ENCODE data around the gene NRG4.

NRG4 gene, protein sequence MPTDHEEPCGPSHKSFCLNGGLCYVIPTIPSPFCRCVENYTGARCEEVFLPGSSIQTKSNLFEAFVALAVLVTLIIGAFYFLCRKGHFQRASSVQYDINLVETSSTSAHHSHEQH

DNA sequence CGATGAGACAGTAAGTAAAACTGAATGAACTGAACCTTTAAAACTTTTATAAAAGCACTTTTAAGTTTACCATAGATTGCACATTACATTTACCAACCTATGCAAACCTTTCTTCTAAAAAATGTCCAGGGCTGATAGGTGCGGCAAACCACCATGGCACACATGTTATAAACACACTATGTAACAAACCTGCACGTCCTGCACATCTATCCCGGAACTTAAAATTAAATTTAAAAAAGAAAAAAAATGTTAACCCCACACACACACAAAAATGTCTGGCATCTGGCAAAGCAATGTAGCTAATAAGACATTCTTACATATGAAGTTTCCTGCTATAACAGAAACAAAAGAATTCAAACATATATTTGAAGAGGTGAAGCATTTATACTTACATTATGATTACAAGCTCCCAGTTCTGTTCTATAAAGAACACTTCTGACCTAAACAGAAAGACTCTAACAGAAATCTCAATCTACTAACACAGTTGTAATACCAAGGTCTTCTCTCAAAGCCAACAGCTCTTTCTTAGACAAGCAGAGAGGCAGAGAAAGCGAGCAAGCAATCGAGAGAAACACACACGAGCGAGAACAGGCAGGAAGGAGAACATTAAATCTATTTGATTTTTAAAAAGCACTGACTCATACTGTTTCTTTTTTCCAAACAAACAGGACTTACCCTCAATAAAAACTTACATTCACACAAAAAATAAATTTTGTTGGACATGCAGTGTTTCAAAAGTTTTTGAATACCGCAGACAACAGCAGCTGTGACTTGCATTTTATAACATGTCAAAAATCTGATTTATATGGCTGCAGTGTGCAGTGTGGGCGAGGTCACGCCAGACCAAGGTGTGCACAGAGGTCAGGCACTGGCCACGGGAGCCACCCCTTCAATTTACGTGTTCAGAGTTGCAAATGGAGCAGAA, at the start of gene NRG4:
TSS of gene NRG4 (minus strand) at position 798 of the 925 bp plus-strand sequence. CDS start 1,194 bp downstream, outside the sequence.
- H3K9me3 ChIP-seq (ENCODE audit: insufficient read depth, low read length), result no peaks in the 10 kb centered on the region
- DNase-seq (ENCODE audit: low read depth, low spot score), result no peak
- H3K27me3 ChIP-seq (ENCODE audit: insufficient read depth, insufficient read length), result no peaks in the 10 kb centered on the region
- no peak within 1 kb of the TSS for H3K9ac ChIP-seq (ENCODE audit: insufficient read length, low read depth)
- no peak within 1 kb of the TSS for H3K4me3 ChIP-seq (ENCODE audit: insufficient read length, low read depth)
- no peak for TF ChIP-seq ZNF274 (IDR thresholded peaks at IDR 0.05; ENCODE audit: low read depth, low read length)
- no peak for TF ChIP-seq SUZ12 (IDR thresholded peaks at IDR 0.05; ENCODE audit: extremely low read depth, insufficient read depth, insufficient read length)
- no peak for TF ChIP-seq YY1 (IDR thresholded peaks at IDR 0.05; ENCODE audit: insufficient read depth, insufficient read length)
- H3K4me1 ChIP-seq (ENCODE audit: insufficient read depth, insufficient read length), result no peaks in the 10 kb centered on the region
- H3K36me3 ChIP-seq (ENCODE audit: insufficient read depth, insufficient read length, low read length), result no peaks in the 10 kb centered on the region

DNA sequence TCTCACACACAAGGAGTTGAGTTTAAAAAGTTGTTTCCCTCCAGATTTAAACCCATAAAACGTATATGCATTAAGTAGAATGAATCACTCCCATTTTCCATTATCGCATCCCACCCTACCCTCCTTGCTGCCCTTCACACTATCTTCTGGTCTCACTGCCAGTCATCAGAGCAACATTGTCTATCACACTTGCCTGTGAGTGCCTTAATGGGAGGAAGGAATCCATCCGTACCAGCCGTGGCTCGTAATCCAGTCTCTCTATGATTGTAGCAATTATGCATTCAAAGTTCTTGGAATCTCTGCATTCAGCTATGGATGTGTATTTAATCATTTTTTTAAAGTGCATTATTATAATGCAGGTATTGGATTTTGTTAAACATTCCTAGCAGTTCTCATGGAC, 49.5 kb upstream of the NRG4 start:
- DNase-seq (ENCODE audit: low read depth, low spot score), result no peak
- no peak overlapping the region for H3K4me3 ChIP-seq (ENCODE audit: insufficient read length, low read depth)
- no peak for TF ChIP-seq ZNF274 (IDR thresholded peaks at IDR 0.05; ENCODE audit: low read depth, low read length)
- TF ChIP-seq YY1 (IDR thresholded peaks at IDR 0.05; ENCODE audit: insufficient read depth, insufficient read length), result no peak
- TF ChIP-seq SUZ12 (IDR thresholded peaks at IDR 0.05; ENCODE audit: extremely low read depth, insufficient read depth, insufficient read length), result no peak
- H3K9me3 ChIP-seq (ENCODE audit: insufficient read depth, low read length), result no peaks in the 10 kb centered on the region
- peaks cover 6% of the 10 kb centered on the region for H3K4me1 ChIP-seq (ENCODE audit: insufficient read depth, insufficient read length)
- peaks cover 31% of the 10 kb centered on the region for H3K27me3 ChIP-seq (ENCODE audit: insufficient read depth, insufficient read length)
- H3K9ac ChIP-seq (ENCODE audit: insufficient read length, low read depth), result no peak overlapping the region
- no peaks in the 10 kb centered on the region for H3K36me3 ChIP-seq (ENCODE audit: insufficient read depth, insufficient read length, low read length)

DNA sequence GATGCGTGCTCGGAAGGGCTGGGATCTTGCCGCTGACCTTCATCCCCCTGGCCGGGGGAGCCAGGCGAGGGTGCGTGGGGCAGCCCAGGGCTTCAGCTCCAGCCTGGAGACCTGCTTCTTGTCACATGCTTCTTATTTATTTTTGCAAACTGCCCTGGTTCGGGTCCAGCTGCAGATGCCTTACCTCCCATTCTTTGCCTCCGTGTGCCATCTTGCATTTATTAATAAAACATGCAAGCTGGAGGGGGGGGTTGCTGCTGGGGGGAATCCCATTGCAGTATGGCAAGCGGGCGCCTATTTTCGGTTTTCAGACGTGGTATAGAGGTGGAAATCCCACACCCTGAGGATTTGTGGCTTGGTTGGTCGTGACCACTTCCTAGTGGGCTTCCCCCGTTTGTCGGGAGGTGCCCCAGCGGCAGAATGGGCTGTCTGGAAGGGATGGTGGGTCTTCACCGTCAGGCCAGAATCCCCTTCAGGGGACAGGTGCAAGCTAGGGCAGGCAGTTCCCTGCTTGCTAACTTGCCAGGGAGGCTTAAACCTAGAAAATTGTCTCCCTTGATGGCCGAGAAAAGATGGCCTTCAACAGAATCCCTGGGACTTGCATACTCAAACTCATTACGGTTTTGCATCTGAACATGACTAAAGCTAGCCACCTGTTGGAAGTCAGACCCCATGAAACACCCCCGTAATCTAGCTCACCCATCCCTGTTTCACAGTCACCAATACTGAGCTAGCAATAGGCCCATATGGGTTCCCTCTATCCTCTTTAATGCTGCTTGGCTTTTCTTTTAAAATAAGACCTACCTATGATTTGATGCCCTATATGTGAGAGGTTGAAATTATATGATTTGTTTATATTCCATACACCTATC, 48.1 kb upstream of the NRG4 start:
- TF ChIP-seq ZNF274 (IDR thresholded peaks at IDR 0.05; ENCODE audit: low read depth, low read length) (no peak), SUZ12 (IDR thresholded peaks at IDR 0.05; ENCODE audit: extremely low read depth, insufficient read depth, insufficient read length) (no peak), YY1 (IDR thresholded peaks at IDR 0.05; ENCODE audit: insufficient read depth, insufficient read length) (no peak)
- H3K9me3 ChIP-seq (ENCODE audit: insufficient read depth, low read length), result no peaks in the 10 kb centered on the region
- H3K4me3 ChIP-seq (ENCODE audit: insufficient read length, low read depth), result peak overlapping the region; percentile 63
- peaks cover 31% of the 10 kb centered on the region for H3K27me3 ChIP-seq (ENCODE audit: insufficient read depth, insufficient read length)
- H3K4me1 ChIP-seq (ENCODE audit: insufficient read depth, insufficient read length), result peaks cover 5% of the 10 kb centered on the region
- DNase-seq (ENCODE audit: low read depth, low spot score), result no peak
- H3K36me3 ChIP-seq (ENCODE audit: insufficient read depth, insufficient read length, low read length), result no peaks in the 10 kb centered on the region
- H3K9ac ChIP-seq (ENCODE audit: insufficient read length, low read depth), result peak overlapping the region; percentile 61

DNA sequence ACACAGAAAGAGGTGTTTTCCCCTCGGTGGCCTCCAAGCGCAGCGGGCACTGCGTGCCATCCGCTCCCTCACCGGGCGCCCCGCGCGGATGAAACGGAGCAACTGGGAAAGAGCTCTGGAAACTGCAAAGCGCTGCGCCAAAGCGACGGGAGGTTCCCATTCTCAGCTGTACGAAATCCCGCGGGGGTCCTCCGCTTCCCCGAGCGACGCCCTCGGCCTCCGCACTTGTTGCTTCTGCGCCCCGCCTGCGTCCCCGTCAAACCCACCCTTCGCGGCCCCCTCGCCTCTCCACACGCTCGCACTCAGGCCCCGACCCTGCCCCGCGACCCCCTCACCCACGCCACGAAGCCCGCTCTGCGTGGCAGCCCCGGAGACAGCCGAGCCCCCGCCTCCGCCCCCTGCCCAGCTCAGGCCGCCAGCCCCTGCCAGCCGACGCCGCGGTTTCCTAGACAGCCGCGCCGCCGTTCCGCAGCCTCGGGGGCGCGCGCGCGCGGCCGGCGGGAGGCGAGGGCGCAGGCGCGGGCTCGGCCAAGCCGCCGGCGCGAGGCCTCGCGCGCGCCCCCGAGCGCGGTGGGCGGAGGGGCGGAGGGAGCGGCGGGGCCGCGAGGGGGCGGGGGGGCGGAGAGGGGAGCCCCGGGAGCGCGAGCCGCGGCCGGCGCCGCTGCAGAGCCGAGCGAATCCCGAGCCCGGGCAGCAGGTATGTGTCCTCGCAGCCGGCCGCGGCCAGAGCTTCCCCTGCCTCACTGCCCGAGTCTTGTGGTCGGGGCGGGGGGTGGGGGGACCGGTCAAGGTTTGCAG, 47.3 kb upstream of the NRG4 start, which contains the start of gene TMEM266:
TSS of gene TMEM266 (plus strand) at position 666 of the 798 bp plus-strand sequence. CDS start 74,279 bp downstream, outside the sequence.
- Histone ChIP-seq H3K27me3 (ENCODE audit: insufficient read depth, insufficient read length) (peaks cover 31% of the 10 kb centered on the region), H3K36me3 (ENCODE audit: insufficient read depth, insufficient read length, low read length) (no peaks in the 10 kb centered on the region), H3K4me3 (ENCODE audit: insufficient read length, low read depth) (peak within 1 kb of the TSS; percentile 66), H3K4me1 (ENCODE audit: insufficient read depth, insufficient read length) (peaks cover 3% of the 10 kb centered on the region), H3K9me3 (ENCODE audit: insufficient read depth, low read length) (no peaks in the 10 kb centered on the region), H3K9ac (ENCODE audit: insufficient read length, low read depth) (peak within 1 kb of the TSS; percentile 74)
- DNase-seq (ENCODE audit: low read depth, low spot score), result peak; percentile 28
- TF ChIP-seq ZNF274 (IDR thresholded peaks at IDR 0.05; ENCODE audit: low read depth, low read length), result no peak

DNA sequence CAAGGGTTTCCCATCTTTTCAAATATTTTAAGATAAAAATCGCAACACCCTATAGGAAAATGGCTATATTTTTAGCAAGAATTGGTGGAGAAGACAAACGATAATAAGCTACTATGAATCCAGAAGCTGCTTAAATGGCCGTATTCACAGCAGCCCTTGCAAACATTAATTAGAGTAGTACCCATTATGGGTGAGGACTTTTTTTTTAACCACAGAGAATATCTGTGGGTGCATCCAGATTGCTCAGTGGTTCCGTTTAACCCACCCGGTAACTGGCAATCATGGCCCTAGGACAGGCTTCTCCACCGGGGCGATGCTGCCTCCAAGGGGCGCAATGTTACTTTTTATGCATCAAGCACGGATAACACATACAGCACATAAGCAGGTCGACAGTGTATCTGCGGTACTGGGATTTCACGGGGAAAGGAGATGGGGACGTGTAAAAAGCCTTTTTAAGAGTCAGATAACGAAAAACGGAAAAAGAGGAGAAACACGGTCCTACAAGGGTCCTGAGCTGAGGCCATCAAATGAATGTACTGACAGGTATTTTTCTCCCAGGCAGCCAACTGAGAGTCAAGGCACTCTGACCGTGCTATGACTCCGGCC, 46.6 kb upstream of the NRG4 start:
- H3K9ac ChIP-seq (ENCODE audit: insufficient read length, low read depth), result peak overlapping the region; percentile 74
- H3K27me3 ChIP-seq (ENCODE audit: insufficient read depth, insufficient read length), result peaks cover 31% of the 10 kb centered on the region
- no peaks in the 10 kb centered on the region for H3K9me3 ChIP-seq (ENCODE audit: insufficient read depth, low read length)
- H3K36me3 ChIP-seq (ENCODE audit: insufficient read depth, insufficient read length, low read length), result no peaks in the 10 kb centered on the region
- no peak for DNase-seq (ENCODE audit: low read depth, low spot score)
- peaks cover 3% of the 10 kb centered on the region for H3K4me1 ChIP-seq (ENCODE audit: insufficient read depth, insufficient read length)
- TF ChIP-seq SUZ12 (IDR thresholded peaks at IDR 0.05; ENCODE audit: extremely low read depth, insufficient read depth, insufficient read length) (no peak), ZNF274 (IDR thresholded peaks at IDR 0.05; ENCODE audit: low read depth, low read length) (no peak), YY1 (IDR thresholded peaks at IDR 0.05; ENCODE audit: insufficient read depth, insufficient read length) (no peak)
- H3K4me3 ChIP-seq (ENCODE audit: insufficient read length, low read depth), result peak overlapping the region; percentile 66

DNA sequence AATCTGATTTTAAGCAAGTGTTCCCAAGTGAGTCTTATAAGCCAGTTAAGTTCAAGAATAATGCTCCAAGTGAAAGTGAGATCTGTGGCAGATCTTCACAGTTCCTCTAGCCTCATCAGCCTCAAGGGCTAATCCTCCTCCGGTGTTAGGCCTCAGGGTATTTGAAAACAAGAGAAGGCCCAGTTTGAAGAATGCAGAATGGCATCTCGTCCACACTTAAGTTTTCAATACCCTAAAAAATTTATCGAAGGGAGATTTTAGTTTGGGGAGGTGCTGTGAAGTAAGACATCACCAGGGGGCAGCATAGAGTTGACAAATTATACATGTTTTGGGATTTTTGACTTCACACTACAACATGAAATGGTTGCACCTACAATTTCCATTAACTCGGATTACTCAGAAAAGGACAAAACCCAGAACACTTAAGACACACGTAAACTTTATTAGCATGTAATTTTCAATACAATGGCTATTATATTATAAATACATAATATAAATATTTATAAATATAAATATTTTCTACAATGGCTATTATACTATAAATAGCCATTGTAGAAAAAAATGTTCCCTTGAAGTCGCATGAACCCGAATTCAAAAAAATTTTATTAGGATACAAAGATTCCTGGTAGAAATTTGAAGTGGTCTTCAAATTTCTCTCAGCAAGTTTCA, 45.2 kb upstream of the NRG4 start:
- peak; percentile 32 for DNase-seq (ENCODE audit: low read depth, low spot score)
- Histone ChIP-seq H3K27me3 (ENCODE audit: insufficient read depth, insufficient read length) (peaks cover 31% of the 10 kb centered on the region), H3K4me3 (ENCODE audit: insufficient read length, low read depth) (no peak overlapping the region), H3K36me3 (ENCODE audit: insufficient read depth, insufficient read length, low read length) (no peaks in the 10 kb centered on the region), H3K9ac (ENCODE audit: insufficient read length, low read depth) (no peak overlapping the region), H3K4me1 (ENCODE audit: insufficient read depth, insufficient read length) (no peaks in the 10 kb centered on the region), H3K9me3 (ENCODE audit: insufficient read depth, low read length) (no peaks in the 10 kb centered on the region)
- TF ChIP-seq YY1 (IDR thresholded peaks at IDR 0.05; ENCODE audit: insufficient read depth, insufficient read length) (no peak), SUZ12 (IDR thresholded peaks at IDR 0.05; ENCODE audit: extremely low read depth, insufficient read depth, insufficient read length) (no peak), ZNF274 (IDR thresholded peaks at IDR 0.05; ENCODE audit: low read depth, low read length) (no peak)

Data from NT2/D1 (cell line).